ENCODE measurements around the gene HES6. TPM values are rescaled to one million over a fixed set of nuclear protein-coding genes. Genes with fewer than 3 reads are reported as not detected.
A peak's percentile ranks its signal among the peaks of the same experiment; 100 is the strongest.

The HES6 gene
- total and polyA plus RNA-seq, 2 experiments from 2014 or later: 38.8 to 76.3 TPM

- no peaks in the 10 kb centered on the region for H3K36me3 ChIP-seq (ENCODE audit: insufficient read depth)
- peaks cover 20% of the 10 kb centered on the region for H3K27me3 Mint-ChIP-seq (ENCODE audit: insufficient read depth, low read depth, poor library complexity)
- H3K9me3 Mint-ChIP-seq: no peaks in the 10 kb centered on the region
- peak overlapping the region; percentile 36; the same call in 1 of the 2 replicates for H3K27ac Mint-ChIP-seq
- H3K4me2 ChIP-seq: peak overlapping the region; percentile 98
- H3K27ac ChIP-seq (ENCODE audit: low read depth): 0 out of 2 replicates have a peak overlapping the region, but pooled peaks have one; percentile 9
- no peaks in the 10 kb centered on the region for H3K9me2 ChIP-seq (ENCODE audit: insufficient read depth)
- H3K4me3 ChIP-seq: peak overlapping the region; percentile 78
- peaks cover 15% of the 10 kb centered on the region; the same call in 1 of the 2 replicates for H4K20me1 ChIP-seq (replicated peaks; ENCODE audit: insufficient read depth)
- peaks cover 6% of the 10 kb centered on the region; the same call in 1 of the 2 replicates for H3K27me3 ChIP-seq (ENCODE audit: insufficient read depth)
- H3K4me1 Mint-ChIP-seq: peaks cover 40% of the 10 kb centered on the region
- TF ChIP-seq STAT1 (IDR thresholded peaks at IDR 0.05; ENCODE audit: unreplicated experiment): no peak
- 0 out of 2 replicates have a peak, but pooled peaks have one; percentile 17 for TF ChIP-seq POLR2AphosphoS5 (IDR thresholded peaks at IDR 0.05; ENCODE audit: low read depth)
- no peak for TF ChIP-seq REST (IDR thresholded peaks at IDR 0.05; ENCODE audit: unreplicated experiment)
- no peak for TF ChIP-seq ZNF331 (CRISPR knock-in tag; IDR thresholded peaks at IDR 0.05; ENCODE audit: low read depth)
- TF ChIP-seq ETS1 (IDR thresholded peaks at IDR 0.05): peak; percentile 51
- no peak for TF ChIP-seq NANOG (IDR thresholded peaks at IDR 0.05; ENCODE audit: borderline replicate concordance)
- no peak for TF ChIP-seq EZH2 (IDR thresholded peaks at IDR 0.05; ENCODE audit: low read depth, unreplicated experiment)
- no peak for TF ChIP-seq JUNB (IDR thresholded peaks at IDR 0.05; ENCODE audit: unreplicated experiment)
- no peak for TF ChIP-seq ZNF114 (CRISPR knock-in tag; IDR thresholded peaks at IDR 0.05)
- TF ChIP-seq CREB1 (CRISPR knock-in tag; IDR thresholded peaks at IDR 0.05; ENCODE audit: low read depth): peak; percentile 87
- no peak for TF ChIP-seq EZH2phosphoT487 (IDR thresholded peaks at IDR 0.05; ENCODE audit: unreplicated experiment)
- TF ChIP-seq ZNF462 (CRISPR knock-in tag; IDR thresholded peaks at IDR 0.05): no peak
- peak; percentile 27 to 41; a peak in 3 of 4 replicates for TF ChIP-seq CTCF (conservative IDR thresholded peaks at IDR 0.05; ENCODE audit: low read depth in 2 of 2)
- peak overlapping the region; percentile 99 for H2AFZ ChIP-seq
- H3F3A ChIP-seq (replicated peaks; ENCODE audit: low read depth): peaks cover 4% of the 10 kb centered on the region; the same call in 1 of the 2 replicates
- ATAC-seq: peak; percentile 87
- peaks cover 26% of the 10 kb centered on the region for H3K4me1 ChIP-seq (ENCODE audit: insufficient read depth)
- peaks cover 15% of the 10 kb centered on the region for H3K79me2 ChIP-seq (replicated peaks; ENCODE audit: insufficient read depth)
- H3K36me3 Mint-ChIP-seq (ENCODE audit: low read depth): no peaks in the 10 kb centered on the region; the same call in 2 of the 3 replicates
- DNase-seq (ENCODE audit: low spot score): peak; percentile 99
- H3K4me3 Mint-ChIP-seq: peak overlapping the region; percentile 87
Observed at GRCh38 chr2:238288650-238289573, 49.1 kb upstream of the HES6 start.

Data from GM23338 (cell line).